ENCODE data around the gene RABL3.

RABL3 gene

GRCh38 chr3:120713262-120713661 lies 29.1 kb downstream of the RABL3 start:
- Histone ChIP-seq H4K20me1 (ENCODE audit: insufficient read depth) (no peaks in the 10 kb centered on the region), H3K79me2 (ENCODE audit: insufficient read depth, low read depth) (no peaks in the 10 kb centered on the region), H3K27ac (no peak overlapping the region), H2AFZ (ENCODE audit: low read depth) (no peak overlapping the region), H3K36me3 (ENCODE audit: insufficient read depth) (no peaks in the 10 kb centered on the region), H3K9ac (no peak overlapping the region), H3K4me3 (IDR thresholded peaks at IDR 0.05; ENCODE audit: insufficient read depth, low read depth, low read length) (no peak overlapping the region), H3K4me2 (no peak overlapping the region), H3K4me1 (ENCODE audit: low read depth, poor library complexity, severe bottlenecking) (no peaks in the 10 kb centered on the region), H3K27me3 (ENCODE audit: insufficient read depth, low read depth) (no peaks in the 10 kb centered on the region)
- no peak for TF ChIP-seq CTCF (conservative IDR thresholded peaks at IDR 0.05; ENCODE audit: low read depth, low read length)

- Histone ChIP-seq H2AFZ (ENCODE audit: low read depth) (no peak overlapping the region), H3K27me3 (ENCODE audit: insufficient read depth, low read depth) (no peaks in the 10 kb centered on the region), H3K79me2 (ENCODE audit: insufficient read depth, low read depth) (no peaks in the 10 kb centered on the region), H4K20me1 (ENCODE audit: insufficient read depth) (no peaks in the 10 kb centered on the region), H3K36me3 (ENCODE audit: insufficient read depth) (no peaks in the 10 kb centered on the region), H3K9ac (no peak overlapping the region), H3K4me1 (ENCODE audit: low read depth, poor library complexity, severe bottlenecking) (no peaks in the 10 kb centered on the region), H3K4me3 (IDR thresholded peaks at IDR 0.05; ENCODE audit: insufficient read depth, low read depth, low read length) (no peak overlapping the region), H3K27ac (no peak overlapping the region), H3K4me2 (no peak overlapping the region)
- no peak for TF ChIP-seq CTCF (conservative IDR thresholded peaks at IDR 0.05; ENCODE audit: low read depth, low read length)
Observed at GRCh38 chr3:120710369-120710768, 31.9 kb downstream of the RABL3 start.

- Histone ChIP-seq H3K79me2 (ENCODE audit: insufficient read depth, low read depth) (no peaks in the 10 kb centered on the region), H2AFZ (ENCODE audit: low read depth) (no peak overlapping the region), H3K36me3 (ENCODE audit: insufficient read depth) (no peaks in the 10 kb centered on the region), H3K4me2 (no peak overlapping the region), H4K20me1 (ENCODE audit: insufficient read depth) (no peaks in the 10 kb centered on the region), H3K9ac (no peak overlapping the region), H3K27ac (no peak overlapping the region), H3K4me1 (ENCODE audit: low read depth, poor library complexity, severe bottlenecking) (no peaks in the 10 kb centered on the region), H3K27me3 (ENCODE audit: insufficient read depth, low read depth) (no peaks in the 10 kb centered on the region), H3K4me3 (IDR thresholded peaks at IDR 0.05; ENCODE audit: insufficient read depth, low read depth, low read length) (no peak overlapping the region)
- TF ChIP-seq CTCF (conservative IDR thresholded peaks at IDR 0.05; ENCODE audit: low read depth, low read length): no peak
Observed at GRCh38 chr3:120708408-120708807, 33.9 kb downstream of the RABL3 start.

GRCh38 chr3:120706950-120707349 lies 35.4 kb downstream of the RABL3 start:
- no peak overlapping the region for H3K4me3 ChIP-seq (IDR thresholded peaks at IDR 0.05; ENCODE audit: insufficient read depth, low read depth, low read length)
- no peaks in the 10 kb centered on the region for H3K79me2 ChIP-seq (ENCODE audit: insufficient read depth, low read depth)
- no peak overlapping the region for H3K4me2 ChIP-seq
- no peak overlapping the region for H3K27ac ChIP-seq
- H4K20me1 ChIP-seq (ENCODE audit: insufficient read depth): no peaks in the 10 kb centered on the region
- no peak overlapping the region for H3K9ac ChIP-seq
- no peaks in the 10 kb centered on the region for H3K27me3 ChIP-seq (ENCODE audit: insufficient read depth, low read depth)
- H3K36me3 ChIP-seq (ENCODE audit: insufficient read depth): no peaks in the 10 kb centered on the region
- no peak overlapping the region for H2AFZ ChIP-seq (ENCODE audit: low read depth)
- H3K4me1 ChIP-seq (ENCODE audit: low read depth, poor library complexity, severe bottlenecking): no peaks in the 10 kb centered on the region
- no peak for TF ChIP-seq CTCF (conservative IDR thresholded peaks at IDR 0.05; ENCODE audit: low read depth, low read length)
